ENCODE data around the gene OMP.

The OMP gene

GRCh38 chr11:77122576-77123212 lies 20.1 kb downstream of the OMP start:
- no peak for DNase-seq (ENCODE audit: low read depth, low spot score)

- DNase-seq (ENCODE audit: low read depth, low spot score): no peak
Measured at GRCh38 chr11:77123591-77123990, 21.0 kb downstream of the OMP start.

- DNase-seq (ENCODE audit: low read depth, low spot score): no peak
Measured at GRCh38 chr11:77124041-77124440, 21.4 kb downstream of the OMP start.

GRCh38 chr11:77124488-77124887 lies 21.8 kb downstream of the OMP start:
- no peak for DNase-seq (ENCODE audit: low read depth, low spot score)

GRCh38 chr11:77125191-77125590 lies 22.6 kb downstream of the OMP start:
- no peak for DNase-seq (ENCODE audit: low read depth, low spot score)

- no peak for DNase-seq (ENCODE audit: low read depth, low spot score)
Measured at GRCh38 chr11:77125695-77126094, 23.1 kb downstream of the OMP start.

- no peak for DNase-seq (ENCODE audit: low read depth, low spot score)
Measured at GRCh38 chr11:77126156-77126775, 23.6 kb downstream of the OMP start.

- DNase-seq (ENCODE audit: low read depth, low spot score): no peak
Measured at GRCh38 chr11:77126861-77127234, 24.2 kb downstream of the OMP start.

- no peak for DNase-seq (ENCODE audit: low read depth, low spot score)
Measured at GRCh38 chr11:77127235-77127911, 24.7 kb downstream of the OMP start.

- DNase-seq (ENCODE audit: low read depth, low spot score): no peak
Measured at GRCh38 chr11:77127920-77128691, 25.5 kb downstream of the OMP start, which contains the start of gene MYO7A. TSS of gene MYO7A (plus strand) at chr11:77128246. CDS start at chr11:77130635, 2,389 bp downstream.

- no peak for DNase-seq (ENCODE audit: low read depth, low spot score)
Measured at GRCh38 chr11:77129069-77129841, 26.6 kb downstream of the OMP start.

- DNase-seq (ENCODE audit: low read depth, low spot score): no peak
Measured at GRCh38 chr11:77129842-77130756, 27.5 kb downstream of the OMP start.

GRCh38 chr11:77130763-77131513 lies 28.3 kb downstream of the OMP start:
- no peak for DNase-seq (ENCODE audit: low read depth, low spot score)

- no peak for DNase-seq (ENCODE audit: low read depth, low spot score)
Measured at GRCh38 chr11:77131560-77131959, 28.9 kb downstream of the OMP start.

GRCh38 chr11:77135069-77135468 lies 32.4 kb downstream of the OMP start:
- DNase-seq (ENCODE audit: low read depth, low spot score): no peak

GRCh38 chr11:77136074-77136473 lies 33.4 kb downstream of the OMP start:
- no peak for DNase-seq (ENCODE audit: low read depth, low spot score)

GRCh38 chr11:77136784-77137420 lies 34.3 kb downstream of the OMP start:
- no peak for DNase-seq (ENCODE audit: low read depth, low spot score)

GRCh38 chr11:77137421-77137820 lies 34.8 kb downstream of the OMP start:
- no peak for DNase-seq (ENCODE audit: low read depth, low spot score)

- DNase-seq (ENCODE audit: low read depth, low spot score): no peak
Measured at GRCh38 chr11:77138106-77138649, 35.5 kb downstream of the OMP start.

Data from brain pericyte (primary cell).